Measurements from ENCODE around the gene TRPM4. TPM values are rescaled to one million over a fixed set of nuclear protein-coding genes. Genes with fewer than 3 reads are reported as not detected.
"Not testable (repeated sequence)": the region's sequence is repeated elsewhere in the genome, so short reads cannot be mapped to it uniquely, and the experiment has no call there.

TRPM4 gene
- total RNA-seq, 4 donors from 2014 or later = 19.9 to 38.8 (median 27.9) TPM

DNA sequence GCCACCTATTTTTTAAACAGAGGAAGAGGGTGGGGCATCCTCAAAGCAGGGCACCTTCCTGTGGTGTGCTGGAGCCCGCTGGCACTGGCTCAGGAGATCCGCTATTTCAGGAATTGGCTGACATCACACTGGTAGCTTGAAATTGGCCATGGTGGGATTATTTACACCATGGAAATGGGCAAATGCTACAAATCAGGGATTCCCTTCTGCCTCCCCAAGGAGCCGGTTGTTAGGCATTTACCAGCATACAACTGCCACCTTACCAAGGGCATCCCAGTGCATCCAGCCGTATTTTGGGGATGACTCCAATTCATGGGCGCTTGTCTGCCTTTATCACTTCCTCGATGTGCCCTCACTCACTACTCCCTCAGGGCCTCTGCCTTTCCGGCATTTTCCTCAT lies 16.6 kb upstream of the TRPM4 start:
- intact Hi-C loops (cut with DNase I) = no loop called here
- Histone ChIP-seq H3K4me3 (no peak overlapping the region), H3K36me3 (no peaks in the 10 kb centered on the region), H3K27me3 (no peaks in the 10 kb centered on the region), H3K4me1 (peaks cover 18 to 34% (median 27%) of the 10 kb centered on the region in 4 donors), H3K9me3 (no peaks in the 10 kb centered on the region), H3K27ac (replicated peaks in 1 of 4) (no peak overlapping the region)
- WGBS = 88% methylated on average over 7 of the region's 7 CpGs
- no peak for TF ChIP-seq POLR2A (IDR thresholded peaks at IDR 0.05; ENCODE audit: low read depth)
- TF ChIP-seq POLR2AphosphoS5 (IDR thresholded peaks at IDR 0.05) = no peak
- TF ChIP-seq EP300 (IDR thresholded peaks at IDR 0.05) = no peak
- TF ChIP-seq, protein P1, sequence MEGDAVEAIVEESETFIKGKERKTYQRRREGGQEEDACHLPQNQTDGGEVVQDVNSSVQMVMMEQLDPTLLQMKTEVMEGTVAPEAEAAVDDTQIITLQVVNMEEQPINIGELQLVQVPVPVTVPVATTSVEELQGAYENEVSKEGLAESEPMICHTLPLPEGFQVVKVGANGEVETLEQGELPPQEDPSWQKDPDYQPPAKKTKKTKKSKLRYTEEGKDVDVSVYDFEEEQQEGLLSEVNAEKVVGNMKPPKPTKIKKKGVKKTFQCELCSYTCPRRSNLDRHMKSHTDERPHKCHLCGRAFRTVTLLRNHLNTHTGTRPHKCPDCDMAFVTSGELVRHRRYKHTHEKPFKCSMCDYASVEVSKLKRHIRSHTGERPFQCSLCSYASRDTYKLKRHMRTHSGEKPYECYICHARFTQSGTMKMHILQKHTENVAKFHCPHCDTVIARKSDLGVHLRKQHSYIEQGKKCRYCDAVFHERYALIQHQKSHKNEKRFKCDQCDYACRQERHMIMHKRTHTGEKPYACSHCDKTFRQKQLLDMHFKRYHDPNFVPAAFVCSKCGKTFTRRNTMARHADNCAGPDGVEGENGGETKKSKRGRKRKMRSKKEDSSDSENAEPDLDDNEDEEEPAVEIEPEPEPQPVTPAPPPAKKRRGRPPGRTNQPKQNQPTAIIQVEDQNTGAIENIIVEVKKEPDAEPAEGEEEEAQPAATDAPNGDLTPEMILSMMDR (IDR thresholded peaks at IDR 0.05) = no peak
- no peak for DNase-seq (ENCODE audit: extremely low spot score)

DNA sequence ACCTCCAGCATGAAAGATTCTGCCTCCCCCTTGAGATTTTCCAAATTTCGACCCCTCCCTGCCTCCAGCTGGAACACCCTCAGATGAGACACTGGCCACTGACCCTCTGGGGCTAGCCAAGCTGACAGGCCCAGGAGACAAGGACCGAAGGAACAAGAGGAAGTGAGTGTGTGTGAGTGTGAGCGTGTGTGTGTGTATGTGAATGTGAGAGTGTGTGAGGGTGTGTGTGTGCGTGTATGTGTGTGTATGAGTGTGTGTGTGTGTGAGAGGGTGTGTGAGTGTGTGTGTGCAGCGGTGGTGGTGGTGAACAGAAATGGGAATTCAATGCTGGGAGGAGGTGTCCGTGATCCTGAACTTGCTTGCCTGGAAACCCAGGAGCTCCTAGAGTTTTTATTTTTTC lies 16.2 kb upstream of the TRPM4 start:
- WGBS = 81% methylated on average over 6 of the region's 6 CpGs
- peaks cover 20 to 34% (median 30%) of the 10 kb centered on the region in 4 donors for H3K4me1 ChIP-seq
- H3K27ac ChIP-seq (replicated peaks in 1 of 4) = no peak overlapping the region
- TF ChIP-seq, protein P1 (IDR thresholded peaks at IDR 0.05) = no peak
- TF ChIP-seq EP300 (IDR thresholded peaks at IDR 0.05) (no peak), POLR2A (IDR thresholded peaks at IDR 0.05; ENCODE audit: low read depth) (no peak), POLR2AphosphoS5 (IDR thresholded peaks at IDR 0.05) (no peak)
- H3K27me3 ChIP-seq = no peaks in the 10 kb centered on the region
- H3K4me3 ChIP-seq = no peak overlapping the region
- intact Hi-C loops (cut with DNase I) = no loop called here
- no peak for DNase-seq (ENCODE audit: extremely low spot score)
- no peaks in the 10 kb centered on the region for H3K9me3 ChIP-seq
- H3K36me3 ChIP-seq = no peaks in the 10 kb centered on the region

DNA sequence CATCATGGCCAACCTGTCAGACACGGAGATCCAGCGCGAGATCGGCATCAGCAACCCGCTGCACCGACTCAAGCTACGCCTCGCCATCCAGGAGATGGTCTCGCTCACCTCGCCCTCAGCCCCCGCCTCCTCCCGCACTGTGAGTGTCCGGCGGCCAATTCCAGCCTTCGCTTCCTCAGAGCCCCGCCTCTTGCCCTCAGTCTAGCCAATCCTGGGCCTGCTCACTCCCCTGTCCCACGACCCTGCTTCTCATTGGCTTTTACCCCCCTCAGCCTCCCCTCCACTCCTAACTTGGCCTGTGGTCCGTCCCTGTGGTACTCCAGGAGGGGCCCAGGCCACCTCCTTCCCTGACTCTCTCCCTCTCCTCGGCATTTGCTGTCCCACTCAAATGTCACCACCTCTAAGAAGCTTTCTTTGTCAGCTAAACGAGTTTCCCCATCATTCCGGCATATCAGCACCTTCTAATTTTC lies 14.7 kb upstream of the TRPM4 start:
- no peak for DNase-seq (ENCODE audit: extremely low spot score)
- 3% methylated on average over 21 of the region's 21 CpGs for WGBS
- Histone ChIP-seq H3K4me1 (peaks cover 21 to 33% (median 30%) of the 10 kb centered on the region in 4 donors), H3K9me3 (no peaks in the 10 kb centered on the region), H3K27me3 (no peaks in the 10 kb centered on the region), H3K27ac (replicated peaks in 1 of 4) (peak overlapping the region in 2 of 4 donors; percentile 18 to 58), H3K4me3 (peak overlapping the region; percentile 50 to 68 (median 57)), H3K36me3 (no peaks in the 10 kb centered on the region)
- TF ChIP-seq POLR2AphosphoS5 (IDR thresholded peaks at IDR 0.05) (peak; percentile 83 to 84), POLR2A (IDR thresholded peaks at IDR 0.05; ENCODE audit: low read depth) (no peak)
- intact Hi-C loops (cut with DNase I) = no loop called here

DNA sequence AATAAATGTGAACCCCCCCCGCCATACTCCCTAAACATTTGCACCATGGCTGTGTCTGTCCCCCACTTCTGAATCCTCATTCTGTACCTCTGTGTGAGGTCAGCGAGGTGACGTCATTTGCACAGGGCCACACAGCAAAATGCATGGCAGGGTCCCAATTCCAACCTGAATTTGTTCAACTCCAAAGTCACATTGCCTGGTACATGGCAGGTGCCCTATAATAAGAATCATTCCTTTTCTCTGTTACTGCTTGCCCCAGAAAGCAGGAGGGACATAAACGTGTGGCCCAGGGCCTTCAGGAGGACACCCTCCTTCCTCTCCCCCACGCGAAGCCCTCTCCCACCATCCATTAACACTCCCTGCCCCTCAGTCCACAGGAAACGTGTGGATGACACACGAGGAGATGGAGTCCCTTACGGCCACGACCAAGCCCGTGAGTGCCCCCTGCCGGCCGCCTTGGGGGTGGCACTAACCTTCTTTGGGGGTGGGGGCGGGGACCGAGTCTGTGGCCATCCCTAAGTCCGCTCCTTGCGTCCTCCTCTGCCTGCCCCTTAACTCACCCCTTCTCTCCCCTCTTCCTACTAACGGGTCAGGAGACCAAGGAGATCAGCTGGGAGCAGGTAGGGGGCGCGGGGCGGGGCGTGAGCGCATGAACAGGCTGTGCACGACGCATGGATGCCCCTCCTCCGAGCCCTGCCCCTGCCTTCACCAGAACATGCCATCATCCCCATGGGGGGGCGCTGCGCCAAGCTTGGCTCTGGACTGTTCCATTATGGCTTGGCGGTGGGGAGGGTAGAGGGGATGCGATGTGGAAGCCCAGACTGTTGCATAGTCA lies 11.8 kb upstream of the TRPM4 start:
- intact Hi-C loops (cut with DNase I) = loop anchor here (5.0 kb wide), 2 partner anchors 33 to 48 kb away; partner anchors contain the start of gene LIN7B
- Histone ChIP-seq H3K9me3 (no peaks in the 10 kb centered on the region), H3K36me3 (no peaks in the 10 kb centered on the region), H3K27me3 (no peaks in the 10 kb centered on the region), H3K4me1 (peaks cover 31 to 56% (median 53%) of the 10 kb centered on the region in 4 donors), H3K4me3 (peak overlapping the region; percentile 21 to 54 (median 37)), H3K27ac (replicated peaks in 1 of 4) (peak overlapping the region in 2 of 4 donors; percentile 18 to 50)
- WGBS = 8% methylated on average over 30 of the region's 30 CpGs
- no peak for TF ChIP-seq POLR2A (IDR thresholded peaks at IDR 0.05; ENCODE audit: low read depth)
- TF ChIP-seq, protein P1 (IDR thresholded peaks at IDR 0.05) = peak; percentile 90 to 95 (median 92)
- no peak for TF ChIP-seq EP300 (IDR thresholded peaks at IDR 0.05)
- TF ChIP-seq POLR2AphosphoS5 (IDR thresholded peaks at IDR 0.05) = peak in 1 of 2 donors; percentile 29
- DNase-seq (ENCODE audit: extremely low spot score) = no peak

DNA sequence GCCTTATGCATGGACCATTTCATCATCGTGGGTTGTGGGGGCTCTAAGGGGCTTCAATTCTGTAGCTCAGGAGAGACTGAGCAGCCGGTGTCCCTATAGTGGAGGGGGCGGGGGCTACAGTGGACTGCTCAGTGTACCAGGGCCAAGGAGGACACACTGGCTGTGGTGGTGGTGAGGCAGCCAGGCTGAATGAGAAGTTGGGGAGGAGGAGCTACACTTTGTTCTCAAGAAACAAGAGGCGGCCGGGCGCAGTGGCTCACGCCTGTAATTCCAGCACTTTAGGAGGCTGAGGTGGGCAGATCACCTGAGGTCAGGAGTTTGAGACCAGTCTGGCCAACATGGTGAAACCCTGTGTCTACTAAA lies 11.2 kb upstream of the TRPM4 start:
- H3K4me3 ChIP-seq = peak overlapping the region in 2 of 4 donors; percentile 21 to 38
- not testable (repeated sequence) for H3K36me3 ChIP-seq; H3K9me3 ChIP-seq; DNase-seq (ENCODE audit: extremely low spot score); H3K27me3 ChIP-seq
- peaks cover 37 to 62% (median 59%) of the 10 kb centered on the region in 4 donors for H3K4me1 ChIP-seq
- intact Hi-C loops (cut with DNase I) = loop anchor here (5.0 kb wide), 2 partner anchors 34 to 49 kb away; partner anchors contain the start of gene LIN7B
- H3K27ac ChIP-seq (replicated peaks in 1 of 4) = peak overlapping the region in 1 of 4 donors; percentile 18
- WGBS = 22% methylated on average over 7 of the region's 7 CpGs
